GM18909 (cell line): Measurements from ENCODE around the gene ZNF564.
"Not testable (repeated sequence)": the region's sequence is repeated elsewhere in the genome, so short reads cannot be mapped to it uniquely, and the experiment has no call there.

Experiments
- ATAC-seq: cut with Tn5 transposase; IDR thresholded peaks from one replicate; pipeline ENCODE4 v1.9.1; 2021; ENCODE audit warnings: mild to moderate bottlenecking; ENCODE audit not compliant: unreplicated experiment, poor library complexity

The ZNF564 gene

DNA sequence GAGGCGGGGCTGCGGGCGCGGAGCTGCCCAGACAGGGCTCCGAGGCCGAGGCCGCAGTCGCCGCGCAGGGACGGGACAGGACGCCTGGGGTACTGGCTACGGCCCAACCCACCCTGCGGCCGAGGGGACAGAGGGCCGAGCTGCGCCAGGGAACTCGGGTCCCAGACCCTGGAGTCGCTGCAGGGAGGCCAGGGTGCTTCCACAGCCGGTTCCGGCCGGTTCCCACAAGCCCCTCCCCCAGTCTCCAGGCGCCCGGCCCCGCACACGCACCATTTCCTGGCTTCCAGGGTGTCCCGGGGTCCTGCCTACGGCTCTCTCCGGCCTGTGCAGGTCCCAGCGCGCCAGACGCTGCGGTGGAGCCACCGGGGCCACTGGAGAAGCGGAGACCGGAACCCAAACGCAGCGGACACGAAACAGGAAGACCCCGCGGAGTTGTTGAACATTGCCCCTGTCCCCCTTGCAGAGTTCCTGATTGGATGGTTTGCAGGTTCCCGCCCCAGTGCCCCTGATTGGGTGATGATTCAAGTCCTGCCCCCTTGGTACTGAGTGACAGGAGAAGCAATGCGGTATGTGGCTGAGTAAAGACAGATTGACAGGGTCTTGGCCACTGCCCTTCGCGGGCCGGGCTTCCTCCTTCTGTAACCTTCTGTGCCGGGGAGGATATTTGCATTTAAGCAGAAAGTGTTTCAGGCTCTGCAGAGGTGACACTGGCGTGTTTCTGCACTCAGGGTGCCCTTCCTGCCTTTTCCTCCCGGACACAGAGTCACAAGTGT is at the start of gene ZNF564:
ZNF564 (minus strand) TSS at position 423 of the 773 bp plus-strand sequence; CDS start at position 273, 150 bp downstream.
- ATAC-seq: peak; percentile 96

DNA sequence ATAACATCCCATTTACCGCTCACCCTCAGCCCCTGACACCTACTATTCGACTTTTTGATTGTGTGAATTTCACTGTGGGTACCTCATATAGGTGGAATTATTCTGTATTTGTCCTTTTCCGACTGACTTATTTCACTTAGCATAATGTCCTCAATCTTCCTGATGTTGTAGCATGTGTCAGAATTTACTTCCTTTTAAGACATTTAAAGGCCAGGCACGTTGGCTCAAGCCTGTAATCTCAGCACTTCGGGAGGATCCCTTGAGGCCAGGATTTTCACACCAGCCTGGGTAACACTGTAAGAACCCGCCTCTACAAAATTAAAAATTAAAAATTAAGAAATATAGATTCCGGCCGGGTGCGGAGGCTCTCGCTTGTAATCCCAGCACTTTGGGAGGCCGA is 46.3 kb upstream of the ZNF564 start:
- no peak for ATAC-seq

- ATAC-seq: no peak
Observed at GRCh38 chr19:12596927-12597548, 45.8 kb upstream of the ZNF564 start.

- no peak for ATAC-seq
Observed at GRCh38 chr19:12596485-12596884, 45.2 kb upstream of the ZNF564 start.

- ATAC-seq: no peak
Observed at GRCh38 chr19:12581100-12581499, 29.8 kb upstream of the ZNF564 start.

- ATAC-seq: no peak
Observed at GRCh38 chr19:12580180-12580694, 29.0 kb upstream of the ZNF564 start.

DNA sequence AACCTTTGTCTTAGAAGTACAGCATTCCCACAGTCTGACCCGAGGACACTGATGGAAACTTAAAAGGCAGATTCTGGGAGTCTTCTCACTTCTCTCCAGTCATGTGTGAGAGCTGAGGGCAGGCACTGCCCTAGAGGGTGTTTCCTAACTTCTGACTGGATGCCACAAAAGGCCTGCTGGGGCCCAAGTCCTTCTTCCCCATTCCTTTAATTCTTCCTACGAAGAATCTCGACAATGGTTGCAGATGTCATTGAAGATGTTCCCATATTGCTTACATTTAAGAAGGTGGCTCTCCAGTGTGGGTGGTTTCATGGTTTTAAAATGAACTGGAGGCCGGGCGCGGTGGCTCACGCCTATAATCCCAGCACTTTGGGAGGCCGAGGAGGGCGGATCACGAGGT is 27.4 kb upstream of the ZNF564 start:
- ATAC-seq: no peak

DNA sequence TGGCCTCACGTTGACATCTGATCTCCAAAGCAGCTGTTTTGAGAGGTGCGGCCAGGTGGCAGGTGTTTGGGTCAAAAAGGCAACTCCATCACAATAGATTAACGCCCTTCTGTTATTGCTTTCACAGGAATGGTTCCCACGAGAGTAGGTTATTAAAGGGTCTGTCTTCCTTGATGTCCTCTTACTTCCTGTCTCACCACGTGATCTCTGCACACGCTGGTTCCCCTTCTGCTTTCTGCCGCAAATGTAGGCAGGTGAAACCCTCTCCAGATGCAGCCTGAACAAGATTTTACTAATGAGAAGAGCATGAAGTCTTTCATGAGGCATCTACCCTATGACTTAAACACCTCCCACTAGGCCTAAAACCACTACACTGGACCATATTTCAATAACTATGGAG is 22.8 kb upstream of the ZNF564 start:
- ATAC-seq: no peak

GRCh38 chr19:12567951-12568350 is 16.7 kb upstream of the ZNF564 start:
- no peak for ATAC-seq

- not testable (repeated sequence) for ATAC-seq
Observed at GRCh38 chr19:12566380-12566779, 15.1 kb upstream of the ZNF564 start.

- no peak for ATAC-seq
Observed at GRCh38 chr19:12564016-12564664, 12.9 kb upstream of the ZNF564 start.

DNA sequence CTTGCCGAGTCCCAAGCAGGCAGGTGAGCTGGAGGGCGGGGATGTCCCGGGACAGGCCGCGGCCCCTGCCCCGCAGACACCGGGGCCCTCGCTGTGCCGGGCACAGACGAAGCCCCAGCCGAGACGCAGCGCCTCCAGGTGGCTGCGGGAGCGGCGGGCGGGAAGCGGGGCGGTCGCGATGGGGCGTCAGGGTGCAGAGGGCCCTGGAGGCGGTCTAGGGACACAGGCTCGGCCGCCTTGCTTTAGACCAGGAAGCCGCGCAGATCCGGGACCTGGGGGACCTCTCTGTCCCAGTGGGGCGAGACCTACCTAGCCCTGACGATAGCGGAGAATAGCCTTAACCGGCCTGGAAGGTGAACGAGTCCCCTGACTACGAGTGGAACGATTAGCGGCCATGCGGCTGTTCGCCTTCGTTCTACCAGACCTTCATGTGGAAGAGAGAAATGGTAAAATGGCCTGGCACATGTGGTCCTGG is 4.2 kb upstream of the ZNF564 start:
- no peak for ATAC-seq

DNA sequence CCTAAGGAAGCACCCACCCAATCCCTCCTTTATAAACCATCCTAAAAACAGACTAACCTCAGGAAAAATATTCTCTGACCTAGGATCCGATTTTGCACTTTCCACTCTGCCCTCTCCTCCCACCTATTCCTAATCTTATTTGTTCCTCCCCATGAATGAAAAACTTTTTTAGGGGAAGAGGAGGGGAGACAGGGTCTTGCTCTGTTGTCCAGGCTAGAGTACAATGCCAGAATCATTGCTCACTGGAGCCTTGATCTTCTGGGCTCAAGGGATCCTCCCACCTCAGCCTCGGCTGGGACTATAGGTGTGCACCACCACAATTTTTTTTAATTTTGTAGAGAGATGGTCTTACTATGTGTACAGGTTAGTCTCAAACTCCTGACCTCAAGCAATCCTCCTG is 4.4 kb downstream of the ZNF564 start:
- ATAC-seq: no peak

GRCh38 chr19:12546068-12546467 is 5.2 kb downstream of the ZNF564 start:
- ATAC-seq: no peak

DNA sequence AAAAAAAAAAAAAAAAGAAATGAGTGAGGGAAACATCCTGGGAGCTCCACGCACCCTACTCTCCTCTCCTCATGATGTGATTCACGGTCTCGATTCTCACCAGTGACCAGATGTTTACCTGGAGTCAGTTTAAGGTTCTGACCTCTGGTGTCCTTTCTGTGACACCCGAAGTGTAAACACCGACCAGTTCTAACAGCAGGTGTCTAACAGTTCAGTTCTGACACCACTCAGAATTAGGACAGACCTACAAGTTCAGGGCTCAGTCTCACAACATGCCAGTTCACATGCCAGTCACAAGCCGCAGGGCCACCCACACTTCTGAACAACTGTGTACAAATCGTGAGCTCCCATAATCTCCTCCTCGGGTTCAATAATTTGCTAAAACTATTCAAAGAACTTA is 6.0 kb downstream of the ZNF564 start:
- no peak for ATAC-seq

GRCh38 chr19:12544401-12544876 is 6.8 kb downstream of the ZNF564 start:
- ATAC-seq: no peak

- no peak for ATAC-seq
Observed at GRCh38 chr19:12543855-12544254, 7.4 kb downstream of the ZNF564 start.

DNA sequence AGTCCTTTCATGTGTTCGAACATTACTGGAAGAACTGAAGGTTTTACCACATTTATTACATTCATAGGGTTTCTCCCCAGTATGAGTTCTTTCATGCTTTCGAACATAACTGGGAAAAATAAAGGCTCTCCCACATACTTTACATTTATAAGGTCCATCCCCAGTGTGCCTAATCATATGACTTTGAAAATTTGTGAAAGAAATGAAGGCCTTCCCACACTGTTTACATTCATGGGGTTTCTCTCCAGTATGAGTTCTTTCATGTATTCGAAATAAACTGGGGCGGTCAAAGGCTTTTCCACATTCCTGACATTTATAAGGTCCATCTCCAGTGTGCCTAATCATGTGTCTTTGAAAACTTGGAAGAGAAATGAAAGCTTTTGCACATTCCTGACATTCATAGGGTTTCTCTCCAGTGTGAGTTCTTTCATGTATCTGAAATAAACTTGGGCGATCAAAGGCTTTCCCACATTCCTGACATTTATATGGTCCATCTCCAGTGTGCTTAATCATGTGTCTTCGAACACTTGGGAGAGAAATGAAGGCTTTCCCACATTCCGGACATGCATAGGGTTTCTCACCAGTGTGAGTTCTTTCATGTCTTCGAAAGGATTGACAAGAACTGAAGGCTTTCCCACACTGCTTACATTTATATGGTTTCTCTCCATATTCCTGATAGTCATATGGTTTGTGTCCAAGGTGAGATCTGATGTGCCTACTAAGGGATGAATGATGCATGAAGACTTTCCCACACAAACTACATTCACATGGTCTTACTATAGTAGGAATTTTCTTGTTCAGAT is 24.0 kb downstream of the ZNF564 start:
- no peak for ATAC-seq

DNA sequence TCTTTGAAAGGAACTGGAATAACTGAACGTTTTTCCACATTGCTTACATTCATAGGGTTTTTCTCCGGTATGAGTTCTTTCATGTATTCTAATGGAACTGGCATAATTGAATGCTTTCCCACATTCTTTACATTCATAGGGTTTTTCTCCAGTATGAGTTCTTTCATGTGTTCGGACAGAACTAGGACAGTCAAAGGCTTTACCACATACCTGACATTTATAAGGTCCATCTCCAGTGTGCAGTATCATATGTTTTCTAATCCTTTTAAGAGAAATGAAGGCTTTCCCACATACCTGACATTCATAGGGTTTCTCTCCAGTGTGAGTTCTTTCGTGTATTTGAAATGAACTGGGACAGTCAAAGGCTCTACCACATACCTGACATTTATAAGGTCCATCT is 24.7 kb downstream of the ZNF564 start:
- ATAC-seq: no peak

DNA sequence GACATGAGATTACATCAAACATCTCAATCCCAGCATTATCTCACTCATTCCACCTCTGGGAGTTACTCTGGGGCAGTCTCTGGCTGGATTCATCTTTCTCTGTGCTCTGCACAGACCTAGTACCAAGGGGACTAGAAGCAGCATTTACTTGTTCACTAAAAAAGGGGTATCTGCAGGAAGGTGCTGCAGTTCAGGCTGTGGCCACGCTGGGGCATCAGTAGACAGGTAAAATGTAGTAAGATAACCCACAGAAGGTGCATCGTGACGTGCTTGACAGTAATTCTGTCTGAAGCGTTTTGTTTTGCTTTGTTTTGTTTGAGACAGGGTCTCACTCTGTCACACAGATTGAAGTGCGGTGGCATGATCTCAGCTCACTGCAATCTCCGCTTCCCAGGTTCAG is 29.3 kb downstream of the ZNF564 start:
- no peak for ATAC-seq
